ENCODE measurements around the gene NAGK. TPM values are rescaled to one million over a fixed set of nuclear protein-coding genes. Genes with fewer than 3 reads are reported as not detected.
A peak's percentile ranks its signal among the peaks of the same experiment; 100 is the strongest.
"Not testable (repeated sequence)": the region's sequence is repeated elsewhere in the genome, so short reads cannot be mapped to it uniquely, and the experiment has no call there.

Gene NAGK
- total RNA-seq (2014; rRNA removed; shearing (Covaris generic)) (79.7 and 97.8 TPM in 2 replicates), total RNA-seq (2022) (211 and 221 TPM in 2 replicates), Bru-seq, nascent RNA (percentile 92 among the genes with signal in this experiment), BruChase-seq, experiment 1, labeled RNA remaining after a 6-hour chase (percentile 91 among the genes with signal in this experiment), BruChase-seq, experiment 2, labeled RNA remaining after a 2-hour chase (percentile 94 among the genes with signal in this experiment)
- long read RNA-seq, full-length matches to known transcripts = 82 of 115 reads
- long read RNA-seq, partial matches to known transcripts = 7 of 115 reads
- long read RNA-seq, other reads (novel, unspliced or antisense) = 26 of 115 reads

DNA sequence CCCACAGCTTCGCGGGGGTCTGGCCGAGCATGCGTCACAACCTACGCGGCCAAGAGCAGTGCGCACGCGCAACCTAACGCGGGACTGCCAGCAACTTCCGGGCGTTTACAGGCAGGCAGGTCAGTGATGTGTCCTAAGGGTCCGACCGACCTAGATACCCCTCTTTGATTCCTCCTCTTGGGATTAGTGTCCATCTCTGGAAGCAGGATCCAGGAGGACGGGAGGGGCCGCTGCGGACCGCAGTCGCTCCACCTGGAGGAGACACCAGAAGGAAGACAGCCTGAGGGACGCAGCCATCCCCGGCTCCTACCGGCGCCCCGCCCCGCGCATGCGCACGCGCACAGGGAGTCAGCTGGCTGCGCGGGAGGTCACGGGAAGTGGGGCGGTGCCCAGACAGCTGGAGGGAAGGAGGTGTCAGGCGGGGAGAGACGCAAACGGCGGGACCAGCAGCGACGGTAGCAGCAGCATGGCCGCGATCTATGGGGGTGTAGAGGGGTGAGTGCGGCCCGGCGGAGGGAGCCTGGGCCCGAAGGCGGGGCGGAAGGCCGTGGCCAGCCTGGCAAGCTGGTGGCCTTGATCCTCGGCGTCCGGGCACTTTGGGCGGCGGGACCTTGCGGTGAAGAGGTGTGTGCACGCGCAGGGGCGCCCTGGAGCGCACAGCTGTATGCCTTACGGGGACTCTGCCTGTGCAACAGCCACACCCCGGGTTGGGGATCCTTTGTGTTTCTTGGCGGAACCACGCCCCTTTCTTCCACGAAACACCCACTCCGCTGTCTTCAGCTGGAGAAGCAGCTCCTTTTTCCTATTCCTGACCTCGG, at the start of gene NAGK:
Gene NAGK (plus strand): TSS at position 431 of the 818 bp plus-strand sequence. CDS start 36 bp downstream, at position 467.
- intact Hi-C loops (cut with micrococcal nuclease; ENCODE audit: unreplicated experiment) = loop anchor here (1.0 to 10.0 kb wide), 6 partner anchors 62 to 981 kb away; partner anchors contain the start of genes MCEE, MPHOSPH10, PAIP2B and PCBP1
- H3K9me2 ChIP-seq (ENCODE audit: insufficient read depth, low read length) = no peaks in the 10 kb centered on the region
- peak; percentile 96 for DNase-seq (ENCODE audit: low spot score)
- H3K4me1 ChIP-seq (ENCODE audit: insufficient read depth, low read length, poor library complexity, severe bottlenecking) = peaks cover 80% of the 10 kb centered on the region
- no peak for TF ChIP-seq EZH2phosphoT487 (IDR thresholded peaks at IDR 0.05; ENCODE audit: borderline replicate concordance, low read depth, low read length)
- peak; percentile 33; the same call in 1 of the 2 replicates for TF ChIP-seq CTCF (conservative IDR thresholded peaks at IDR 0.05; ENCODE audit: low read length)
- ChIA-PET CTCF (ENCODE audit: unreplicated experiment) (interaction anchor here (2.0 kb wide), 1 partner anchor 18 kb away, joined by 4 read pairs; no protein-coding TSS in a partner anchor), POLR2A (interaction anchor here (0.7 to 2.9 kb wide), 7 partner anchors 9 to 264 kb away, joined by 3 to 11 read pairs (median 4); partner anchors contain the start of genes MCEE and MPHOSPH10)
- no peaks in the 10 kb centered on the region for H3K9me3 ChIP-seq (ENCODE audit: low read length)
- H3K79me2 ChIP-seq (ENCODE audit: insufficient read depth, low read depth, low read length) = peaks cover 57% of the 10 kb centered on the region
- H3K4me3 ChIP-seq (ENCODE audit: low read depth, low read length, poor library complexity, severe bottlenecking) = peak within 1 kb of the TSS; percentile 94
- H3K27ac ChIP-seq (ENCODE audit: low read depth, low read length, poor library complexity, severe bottlenecking) = peak within 1 kb of the TSS; percentile 99
- H3K36me3 ChIP-seq (ENCODE audit: insufficient read depth, low read length) = peaks cover 40% of the 10 kb centered on the region
- peaks cover 18% of the 10 kb centered on the region for H4K20me1 ChIP-seq (ENCODE audit: insufficient read depth, low read length)
- peak within 1 kb of the TSS; percentile 92 for H3K4me2 ChIP-seq (ENCODE audit: low read length)
- H2AFZ ChIP-seq (ENCODE audit: low read length) = peak within 1 kb of the TSS; percentile 11; the same call in 1 of the 2 replicates
- BruUV-seq (replicated peaks) = no TSS peak

GRCh38 chr2:71019989-71020388, 48.5 kb upstream of the NAGK start:
- H3K4me1 ChIP-seq (ENCODE audit: insufficient read depth, low read length, poor library complexity, severe bottlenecking); H3K9me3 ChIP-seq (ENCODE audit: low read length); BruUV-seq (replicated peaks); H3K9me2 ChIP-seq (ENCODE audit: insufficient read depth, low read length); POLR2A ChIA-PET; H4K20me1 ChIP-seq (ENCODE audit: insufficient read depth, low read length); H3K79me2 ChIP-seq (ENCODE audit: insufficient read depth, low read depth, low read length); H3K4me3 ChIP-seq (ENCODE audit: low read depth, low read length, poor library complexity, severe bottlenecking); H3K27ac ChIP-seq (ENCODE audit: low read depth, low read length, poor library complexity, severe bottlenecking); H3K36me3 ChIP-seq (ENCODE audit: insufficient read depth, low read length); intact Hi-C loops (cut with micrococcal nuclease; ENCODE audit: unreplicated experiment); DNase-seq (ENCODE audit: low spot score); H3K4me2 ChIP-seq (ENCODE audit: low read length); H2AFZ ChIP-seq (ENCODE audit: low read length): not testable (repeated sequence)
- CTCF ChIA-PET (ENCODE audit: unreplicated experiment) = interaction anchor here (0.7 kb wide), 1 partner anchor 124 kb away, joined by 3 read pairs; no protein-coding TSS in a partner anchor

DNA sequence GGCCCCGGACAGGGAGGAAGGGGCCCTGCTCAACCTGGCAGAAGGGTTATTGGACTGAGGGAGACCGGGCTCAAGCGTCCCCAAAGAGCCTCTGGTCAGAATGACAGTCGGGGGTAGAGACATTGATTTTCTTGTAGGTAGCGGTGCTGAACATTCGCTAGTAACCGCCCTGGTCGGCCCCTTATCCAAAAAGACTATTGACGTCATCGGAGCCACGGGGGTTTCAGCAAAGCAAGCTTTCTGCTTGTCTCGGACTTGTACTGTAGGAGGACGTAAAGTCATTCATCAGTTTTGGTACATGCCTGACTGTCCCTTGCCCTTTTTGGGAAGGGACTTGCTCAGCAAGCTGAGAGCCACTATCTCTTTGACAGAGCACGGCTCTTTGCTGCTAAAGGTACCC, 47.1 kb upstream of the NAGK start:
- H3K27ac ChIP-seq (ENCODE audit: low read depth, low read length, poor library complexity, severe bottlenecking); H3K9me3 ChIP-seq (ENCODE audit: low read length); BruUV-seq (replicated peaks); H3K4me3 ChIP-seq (ENCODE audit: low read depth, low read length, poor library complexity, severe bottlenecking); H3K4me2 ChIP-seq (ENCODE audit: low read length); H2AFZ ChIP-seq (ENCODE audit: low read length); H3K79me2 ChIP-seq (ENCODE audit: insufficient read depth, low read depth, low read length); H3K4me1 ChIP-seq (ENCODE audit: insufficient read depth, low read length, poor library complexity, severe bottlenecking); H3K36me3 ChIP-seq (ENCODE audit: insufficient read depth, low read length); CTCF ChIA-PET (ENCODE audit: unreplicated experiment); intact Hi-C loops (cut with micrococcal nuclease; ENCODE audit: unreplicated experiment); H3K9me2 ChIP-seq (ENCODE audit: insufficient read depth, low read length); H4K20me1 ChIP-seq (ENCODE audit: insufficient read depth, low read length); POLR2A ChIA-PET; DNase-seq (ENCODE audit: low spot score): not testable (repeated sequence)

Measured in OCI-LY7 (cell line).